DLD1 (cell line): ENCODE results near the gene MIER1.
"Not testable (repeated sequence)": the region's sequence is repeated elsewhere in the genome, so short reads cannot be mapped to it uniquely, and the experiment has no call there.

Source experiments
- in situ Hi-C: cut with HindIII; loops from 2 replicates; pipeline ENCODE4 v1.10.0; 2017; ENCODE audit warnings: low sequenced_read_pairs

The MIER1 gene

DNA sequence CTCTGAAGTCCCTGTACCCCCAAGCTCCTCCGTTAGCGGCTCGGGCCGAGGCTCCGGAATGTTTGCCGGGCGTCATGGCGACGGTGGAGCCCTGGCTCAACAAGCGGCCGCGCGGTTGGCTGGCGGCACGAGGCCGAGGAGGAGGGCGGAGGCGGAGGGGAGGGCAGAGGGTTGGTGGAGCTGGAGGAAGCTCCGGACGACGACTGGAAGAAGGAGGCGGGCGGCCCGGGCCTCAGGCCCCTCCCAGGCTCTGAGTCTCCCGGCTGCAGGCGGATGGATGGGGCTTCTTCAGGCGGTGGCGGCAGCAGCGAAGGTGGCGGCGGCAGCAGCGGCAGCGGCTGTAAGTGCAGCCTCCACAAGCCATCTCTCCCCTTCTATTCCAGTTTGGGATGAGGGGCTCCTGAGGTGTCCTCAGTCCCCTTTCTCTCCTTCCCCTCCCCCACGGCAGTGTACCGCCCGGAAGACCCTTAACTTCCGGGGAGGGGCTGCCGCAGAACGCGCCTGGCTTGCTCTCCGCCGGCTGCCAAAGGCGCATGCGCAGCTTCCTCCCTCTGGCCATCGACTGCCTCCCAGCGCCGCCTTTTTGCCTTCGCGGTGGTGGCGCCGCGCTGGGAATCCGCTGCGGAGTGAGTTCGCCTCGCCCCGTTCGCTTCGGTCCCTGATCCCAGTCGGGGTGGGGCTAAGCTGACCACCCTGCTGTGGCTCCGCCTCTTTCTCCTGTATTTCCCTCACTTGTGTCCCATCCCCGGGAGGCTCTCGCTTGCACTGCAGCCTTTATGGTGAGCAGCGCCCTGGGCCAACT lies at the start of gene MIER1, which contains the start of gene DNAI4:
MIER1 (plus strand) TSS at position 235 of the 802 bp plus-strand sequence; CDS start at position 274, 39 bp downstream.
DNAI4 (minus strand) TSS at position 101 of the 802 bp plus-strand sequence; CDS start at position 76, 25 bp downstream.
- in situ Hi-C loops = no loop called here

DNA sequence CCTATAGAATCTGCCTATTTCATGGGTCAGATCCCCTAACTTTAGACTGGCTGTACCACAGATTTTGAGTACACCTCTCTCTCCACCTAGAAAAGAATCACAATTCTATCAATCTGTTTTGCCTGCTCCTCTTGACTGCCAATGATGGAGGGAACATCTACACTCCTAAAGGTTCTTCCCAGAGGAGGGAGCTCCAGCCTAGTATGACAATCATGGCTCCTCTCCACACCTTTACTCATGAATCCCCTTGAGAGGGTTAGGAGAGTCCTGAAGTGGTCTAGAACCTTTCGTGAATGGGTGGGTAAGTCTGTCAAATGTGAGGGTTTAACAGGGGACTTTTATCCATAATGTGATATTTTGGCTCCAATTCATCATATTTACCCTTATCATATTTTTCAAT lies 48.1 kb upstream of the MIER1 start:
- in situ Hi-C loops = no loop called here

DNA sequence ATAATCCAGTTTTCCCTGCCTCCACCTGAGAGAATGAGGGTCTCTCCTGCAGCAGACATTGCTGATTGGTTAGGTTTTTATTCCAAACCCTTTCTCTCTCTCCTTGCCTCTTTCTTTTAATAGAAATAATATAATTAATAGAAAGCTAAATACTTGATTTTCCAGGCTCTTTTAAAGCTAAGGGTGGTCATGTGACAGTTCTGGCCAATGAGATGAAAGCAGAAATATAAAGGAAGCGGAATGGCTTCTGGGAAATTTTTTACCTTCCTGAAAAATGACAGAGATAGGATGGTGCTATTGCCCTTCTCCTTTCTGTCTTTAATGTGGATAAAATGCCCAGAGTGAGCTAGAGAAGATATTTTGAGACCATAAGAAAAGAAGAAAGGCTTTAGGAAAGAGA lies 35.8 kb upstream of the MIER1 start:
- in situ Hi-C loops = no loop called here

DNA sequence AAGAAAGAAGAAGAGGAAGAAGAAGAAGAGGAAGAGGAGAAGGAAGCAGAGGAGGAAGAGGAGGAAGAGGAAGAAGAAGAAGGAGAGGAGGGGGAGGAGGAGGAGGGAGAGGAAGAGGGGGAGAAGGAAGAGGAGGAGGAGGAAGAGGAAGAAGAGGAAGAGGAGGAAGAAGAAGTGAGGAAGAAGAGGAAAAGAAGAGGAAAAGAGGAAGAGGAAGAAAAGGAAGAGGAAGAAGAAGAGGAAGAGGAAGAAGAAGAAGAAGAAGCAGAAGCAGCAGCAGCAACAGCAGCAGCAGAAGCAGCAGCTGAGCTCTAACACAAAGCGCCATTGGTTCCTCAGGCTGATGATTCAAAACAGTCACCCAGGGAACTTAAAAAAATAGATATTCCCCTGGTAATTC lies 34.2 kb upstream of the MIER1 start:
- in situ Hi-C loops = no loop called here

DNA sequence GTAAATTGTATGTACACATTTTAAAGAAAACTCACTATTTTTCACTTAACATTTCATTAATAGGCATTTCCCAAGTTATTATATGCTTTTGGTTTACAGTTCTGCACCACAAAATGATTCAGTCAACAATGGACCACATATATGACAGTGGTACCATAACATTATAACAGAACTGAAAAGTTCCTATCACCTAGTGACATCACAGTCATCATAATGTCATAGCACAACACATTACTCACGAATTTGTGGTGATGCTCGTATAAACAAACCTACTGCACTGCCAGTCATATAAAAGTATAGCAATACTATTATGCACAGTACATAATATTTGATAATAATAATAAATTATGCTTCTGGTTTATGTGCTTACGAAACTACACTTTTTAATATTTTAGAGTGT lies 31.1 kb upstream of the MIER1 start:
- in situ Hi-C loops = no loop called here

DNA sequence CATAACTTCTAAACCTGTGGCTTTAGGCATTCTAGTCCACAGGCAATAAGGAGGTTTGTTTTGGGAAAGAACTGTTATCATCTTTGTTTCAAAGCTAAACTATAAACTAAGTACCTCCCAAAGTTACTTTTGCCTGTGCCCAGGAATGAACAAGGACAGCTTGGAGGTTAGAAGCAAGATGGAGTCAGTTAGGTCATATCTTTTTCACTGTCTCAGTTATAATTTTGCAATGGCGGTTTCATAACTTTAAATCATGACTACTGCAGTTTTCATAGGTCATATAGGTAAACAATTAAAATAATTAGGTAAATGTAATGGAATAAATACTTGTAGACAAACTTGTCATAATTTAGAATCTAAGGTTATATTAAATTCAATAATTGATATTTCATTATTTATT lies 9.6 kb upstream of the MIER1 start:
- in situ Hi-C loops = not testable (repeated sequence)

DNA sequence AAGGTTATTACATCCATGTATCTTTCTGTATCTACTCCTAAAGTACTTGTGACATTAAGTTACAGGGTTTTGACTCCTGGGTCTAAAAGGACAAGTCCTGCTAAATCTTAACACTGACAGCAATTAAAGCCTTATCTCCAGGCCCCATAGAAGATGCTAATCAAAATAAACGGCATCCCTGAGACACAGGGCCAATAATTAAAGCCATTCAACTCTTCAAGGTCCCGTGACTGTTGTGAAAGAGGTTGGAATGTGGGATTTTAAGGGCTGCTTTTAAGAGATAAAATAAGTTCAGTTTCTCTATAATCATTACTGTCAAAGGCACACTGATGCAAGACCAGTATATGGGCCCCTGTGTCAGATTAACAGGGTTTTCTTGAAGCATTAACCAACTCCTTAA lies 8.5 kb upstream of the MIER1 start:
- in situ Hi-C loops = no loop called here

DNA sequence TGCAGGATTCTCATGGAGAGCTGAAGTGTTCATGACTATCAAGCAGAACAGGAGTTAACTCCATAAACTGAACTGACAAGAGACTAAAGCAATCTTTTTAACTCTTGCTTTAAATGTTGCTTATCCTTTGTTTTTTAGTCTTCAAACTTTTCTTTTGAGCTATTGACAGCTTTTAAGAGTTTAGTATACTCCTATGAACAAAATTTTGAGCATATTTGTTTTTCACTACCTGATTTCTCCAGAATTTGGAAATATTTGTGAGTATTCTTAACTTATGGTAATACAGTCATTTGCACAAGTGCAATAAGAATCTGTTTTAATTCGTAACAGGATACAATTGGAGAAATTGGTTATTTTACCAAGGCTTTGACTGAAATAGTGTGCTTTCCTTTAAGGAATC lies 7.3 kb upstream of the MIER1 start:
- in situ Hi-C loops = no loop called here

DNA sequence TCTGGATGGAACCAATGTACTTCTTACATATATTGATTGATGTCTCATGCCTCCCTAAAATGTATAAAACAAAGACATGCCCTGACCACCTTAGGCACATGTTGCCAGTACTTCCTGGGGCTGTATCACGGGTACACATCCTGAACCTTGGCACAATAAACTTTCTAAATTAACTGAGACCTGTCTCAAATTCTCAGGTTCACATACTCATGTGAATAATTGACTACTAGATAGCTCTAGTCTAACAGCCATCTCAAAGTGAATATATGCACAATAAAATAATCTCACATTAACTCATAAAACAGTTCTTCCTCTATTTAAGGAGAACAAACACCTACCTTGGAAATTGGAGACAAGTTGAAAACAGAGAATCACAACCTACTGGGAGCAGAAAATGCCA lies 5.7 kb upstream of the MIER1 start:
- in situ Hi-C loops = no loop called here

DNA sequence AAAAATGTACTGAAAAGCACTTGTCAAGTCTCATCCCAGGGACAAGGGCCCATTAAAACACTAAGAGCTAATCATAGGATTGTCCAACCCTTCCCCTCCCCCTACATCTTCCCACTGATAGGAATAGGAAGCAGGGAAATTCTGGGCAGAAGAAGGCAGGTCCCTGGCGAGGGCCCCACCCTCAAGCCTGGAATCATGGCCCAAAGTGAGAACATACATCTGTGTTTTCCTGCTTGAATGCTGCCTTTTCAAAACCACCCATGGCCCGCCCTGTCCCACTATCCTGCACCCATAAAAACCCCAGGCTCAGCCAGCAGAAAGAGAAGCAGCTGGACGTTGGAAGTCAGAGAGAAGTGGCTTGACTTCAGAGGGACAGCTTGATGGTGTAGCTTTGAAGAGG lies 5.0 kb upstream of the MIER1 start:
- in situ Hi-C loops = no loop called here

DNA sequence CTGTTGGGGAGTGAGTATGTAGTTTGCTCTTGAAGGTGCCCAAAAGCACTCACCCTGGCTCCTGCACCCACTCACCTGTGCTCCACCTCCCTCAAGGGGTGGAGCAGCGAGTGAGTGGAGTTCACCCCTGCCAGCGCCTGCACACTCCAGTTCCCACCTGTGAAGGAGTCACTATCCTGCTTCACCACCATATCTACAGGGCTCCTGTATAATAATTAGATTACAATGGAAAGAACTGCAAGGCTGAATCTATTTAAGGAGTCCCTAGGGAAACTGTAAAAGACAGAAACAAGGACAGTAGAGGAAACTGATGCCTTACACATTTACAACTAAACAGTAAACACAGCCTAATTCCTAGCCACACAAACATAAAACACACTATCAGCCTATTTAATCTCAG lies 4.2 kb upstream of the MIER1 start:
- in situ Hi-C loops = no loop called here

DNA sequence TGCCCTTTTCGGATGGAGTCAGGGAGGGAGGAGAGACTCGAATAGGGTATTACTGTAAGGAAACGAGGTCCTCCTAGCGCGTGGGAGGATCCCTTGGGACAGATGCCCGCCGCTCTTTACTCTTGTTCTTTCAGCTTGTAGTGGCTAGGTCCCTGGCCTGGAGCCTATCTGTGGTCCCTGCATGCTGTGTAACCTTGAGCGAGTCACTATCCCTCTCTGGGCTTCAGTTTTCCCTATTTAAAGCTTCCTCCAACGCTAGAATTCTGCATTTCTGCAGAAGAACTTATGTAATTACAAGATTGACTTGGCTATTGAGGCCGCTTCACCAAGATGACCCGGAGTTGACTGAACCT lies 744 bp downstream of the MIER1 start:
- in situ Hi-C loops = no loop called here

DNA sequence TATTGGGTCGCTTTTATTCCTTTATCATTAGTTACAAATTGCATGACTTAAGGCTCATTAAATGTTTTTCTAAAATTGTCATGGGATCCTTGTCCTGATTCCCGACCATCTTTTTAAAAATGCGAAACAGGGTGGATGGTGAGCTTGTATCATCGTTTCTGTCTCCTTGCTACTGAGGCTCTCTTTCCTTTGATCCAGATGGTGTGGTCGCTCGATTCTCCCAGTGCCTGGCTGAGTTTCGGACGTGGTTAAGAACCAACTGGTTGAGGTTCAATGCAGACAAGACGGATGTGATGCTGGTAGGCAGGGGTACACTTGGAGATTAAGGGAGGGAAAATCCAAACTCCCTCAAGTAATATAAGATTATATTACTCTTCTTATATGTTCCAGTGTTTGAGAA lies 1.2 kb downstream of the MIER1 start:
- in situ Hi-C loops = no loop called here

DNA sequence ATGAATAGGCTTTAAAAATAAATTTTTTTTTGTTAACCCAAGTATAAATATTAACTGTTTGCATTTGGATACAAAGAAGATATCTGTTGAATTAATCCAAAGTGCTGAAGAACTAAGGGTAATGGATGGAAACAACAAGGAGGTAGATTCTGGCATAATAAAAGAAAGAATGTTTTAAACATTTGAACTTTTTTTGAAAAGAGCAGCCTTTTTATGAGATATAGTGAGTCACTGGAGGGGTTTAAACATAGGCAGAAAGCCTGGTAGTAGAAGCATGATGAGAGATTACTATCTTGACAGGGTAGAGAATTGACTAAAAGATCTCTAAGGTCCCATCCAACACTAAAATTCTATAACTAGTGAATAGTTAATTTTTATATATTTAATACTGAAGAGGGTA lies 2.7 kb downstream of the MIER1 start:
- in situ Hi-C loops = no loop called here

DNA sequence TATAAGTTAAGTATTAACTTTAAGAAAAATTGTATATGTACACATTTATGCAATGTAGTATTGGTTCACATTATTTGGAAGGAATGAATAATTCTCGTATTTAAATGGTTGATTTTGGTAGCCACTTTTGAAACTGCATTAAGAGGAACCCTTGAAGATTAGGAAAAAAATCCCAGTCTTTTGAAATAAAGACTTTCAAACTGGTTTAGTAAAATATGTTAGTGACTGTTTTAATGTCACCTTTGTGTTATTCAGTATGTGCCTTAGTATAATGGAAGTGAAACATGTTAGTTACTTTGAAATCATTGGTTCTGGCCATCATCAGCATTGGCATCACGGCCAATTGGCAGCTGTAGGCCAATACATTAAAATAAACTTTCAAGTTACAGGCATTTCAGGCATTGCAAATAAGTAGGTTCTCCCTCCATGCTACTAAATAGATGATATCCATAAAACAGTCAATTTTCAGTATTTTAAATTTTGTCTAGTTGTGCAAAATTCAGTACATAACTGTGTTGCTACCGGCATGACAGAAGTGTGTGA lies 4.4 kb downstream of the MIER1 start:
- in situ Hi-C loops = no loop called here

DNA sequence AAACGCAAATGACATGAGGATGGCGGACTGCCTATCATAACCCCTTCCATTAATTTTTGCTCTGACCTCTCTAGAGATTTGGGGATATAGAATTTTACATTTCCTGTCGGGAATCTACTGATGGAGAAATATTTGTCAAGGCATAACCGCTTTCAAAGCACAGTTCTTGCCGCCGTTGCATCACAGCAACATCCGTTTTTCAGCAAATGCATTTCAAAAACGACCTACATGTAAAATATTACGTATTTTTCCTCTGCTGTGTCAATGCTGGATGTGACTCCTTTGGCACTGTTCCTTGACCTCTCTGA lies 4.9 kb downstream of the MIER1 start:
- in situ Hi-C loops = no loop called here

DNA sequence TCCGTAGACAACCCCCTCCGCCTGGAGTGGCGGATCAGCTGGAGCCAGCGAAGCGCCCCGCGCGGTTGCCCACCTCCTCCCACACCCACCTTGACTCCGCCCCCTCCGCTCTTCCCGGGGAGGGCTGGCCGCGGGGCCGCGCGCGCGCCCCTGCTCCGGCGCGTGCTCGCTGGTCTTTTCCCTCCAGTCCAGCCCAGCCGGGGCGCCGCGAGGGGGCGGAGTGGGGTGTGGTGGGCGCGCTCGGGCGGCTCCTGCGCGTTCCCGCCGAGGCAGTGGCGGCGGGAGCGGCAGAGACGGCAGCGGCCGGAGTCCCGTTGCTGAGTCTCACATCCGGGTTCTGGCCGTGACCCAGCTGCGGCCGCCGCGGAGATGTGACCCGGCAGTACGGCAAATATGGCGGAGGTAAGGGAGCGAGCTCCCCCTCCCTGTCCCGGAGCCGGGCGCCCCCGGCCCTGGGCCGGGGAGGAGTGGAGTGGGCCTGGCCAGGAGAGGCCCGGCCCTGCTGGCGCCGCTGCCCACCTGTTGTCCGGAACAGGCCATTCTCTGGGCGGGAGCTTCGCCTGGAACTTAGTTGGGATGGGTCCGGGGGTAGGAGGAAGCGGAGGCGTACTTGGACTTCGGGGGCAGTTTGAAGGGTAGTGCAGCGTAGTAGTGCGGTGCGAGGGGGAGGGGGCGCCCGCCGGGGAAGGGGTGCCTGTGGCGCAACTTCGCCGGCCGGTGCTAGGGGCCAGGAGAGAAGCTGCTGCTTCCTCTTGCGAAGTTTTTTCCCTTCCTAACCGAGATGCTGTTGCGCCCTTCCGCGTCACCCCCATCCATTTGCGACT lies 5.4 kb downstream of the MIER1 start:
- in situ Hi-C loops = no loop called here

DNA sequence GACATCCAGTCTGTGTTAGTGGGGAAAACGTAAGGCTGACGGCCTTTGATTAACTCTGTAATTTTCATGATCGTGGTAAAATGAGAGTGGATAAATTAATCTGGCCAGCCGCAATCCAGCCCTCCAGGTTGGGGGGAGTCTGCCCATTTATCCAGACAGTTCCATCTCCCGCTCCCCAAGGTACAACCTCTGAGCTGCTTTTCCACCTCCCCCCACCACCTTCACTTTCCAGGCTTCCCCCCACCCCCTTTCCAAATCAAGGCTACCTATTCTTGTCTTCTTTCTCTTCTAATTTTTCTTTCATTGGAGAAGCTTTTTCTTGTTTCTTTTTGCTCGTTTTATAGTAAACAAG lies 6.0 kb downstream of the MIER1 start:
- in situ Hi-C loops = no loop called here

DNA sequence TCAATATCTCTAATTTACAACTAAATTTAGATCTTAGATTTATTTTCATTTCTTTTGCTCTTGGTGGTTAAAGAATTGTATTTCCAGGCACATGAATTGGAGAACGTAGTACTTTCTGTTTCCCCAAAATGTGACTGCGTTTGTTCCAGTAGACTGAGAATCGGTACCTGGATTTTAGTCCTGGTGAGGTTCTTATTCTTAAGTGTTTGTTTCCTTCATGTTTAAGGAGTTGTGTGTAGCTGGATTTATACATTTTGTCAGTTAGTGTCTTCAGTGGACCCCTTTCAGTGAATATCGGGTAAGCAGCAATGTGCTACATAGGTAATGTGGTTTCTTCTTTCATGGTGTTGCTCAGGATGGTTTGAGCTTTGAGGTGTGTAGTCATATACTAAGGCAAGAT lies 6.8 kb downstream of the MIER1 start:
- in situ Hi-C loops = no loop called here

DNA sequence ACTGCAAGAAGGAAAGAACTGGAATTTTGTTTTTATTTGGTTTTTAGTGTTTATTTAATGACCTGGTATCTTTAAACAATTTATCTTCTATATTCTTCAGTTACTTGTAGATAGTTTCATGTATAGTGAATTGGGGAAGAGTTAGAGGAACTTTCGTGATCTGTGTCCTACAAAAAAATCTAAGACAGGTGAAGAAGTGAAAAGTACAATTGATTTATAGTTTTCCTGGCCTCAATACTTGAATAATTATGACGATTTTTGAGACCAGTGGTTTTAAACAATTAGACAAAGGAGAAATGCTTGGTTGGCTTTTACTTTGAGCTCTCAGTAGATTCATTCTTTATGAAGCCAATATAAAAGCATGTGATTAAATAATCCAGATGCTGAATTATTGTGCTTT lies 7.5 kb downstream of the MIER1 start:
- in situ Hi-C loops = no loop called here

DNA sequence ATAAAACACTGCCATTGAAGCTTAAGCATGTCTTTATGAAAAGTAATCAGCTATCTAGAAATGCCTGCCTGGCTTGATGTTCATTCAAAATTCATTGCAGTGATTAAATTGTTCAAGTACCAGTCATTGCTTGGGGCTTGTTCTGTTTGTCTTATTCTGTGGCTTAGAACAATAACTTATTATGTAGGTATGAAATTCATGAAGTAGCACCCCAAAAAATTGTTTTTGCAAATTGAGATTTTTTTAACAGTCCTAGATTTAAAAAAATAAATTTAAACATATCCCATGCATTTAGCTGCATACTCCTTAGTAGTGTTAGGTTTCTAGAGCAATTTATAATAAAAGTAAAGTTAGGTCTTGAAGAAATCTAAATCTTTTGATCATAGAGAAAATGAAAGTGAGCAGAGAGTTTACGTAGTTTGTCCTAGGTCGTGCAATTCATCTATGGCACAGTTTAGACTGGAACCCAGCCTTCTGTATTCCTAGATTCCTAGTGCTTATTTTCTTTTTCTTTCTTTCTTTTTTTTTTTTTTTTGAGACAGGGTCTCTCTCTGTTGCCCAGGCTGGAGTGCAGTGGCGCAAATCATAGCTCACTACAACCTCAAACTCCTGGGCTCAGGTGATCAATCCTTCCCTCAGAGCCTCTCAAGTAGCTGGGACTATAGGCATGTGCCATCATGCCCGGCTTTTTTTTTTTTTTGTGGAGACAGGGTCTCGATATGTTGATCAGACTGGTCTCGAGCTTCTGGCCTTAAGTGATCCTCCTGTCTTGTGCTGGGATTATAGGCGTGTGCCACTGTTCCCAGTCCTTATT lies 9.3 kb downstream of the MIER1 start:
- in situ Hi-C loops = no loop called here
